NCI-H2107 treated with DMSO at 0.1 percent for 48 hours (cell line): Measurements from ENCODE around the gene SORCS2.
A peak's percentile ranks its signal among the peaks of the same experiment; 100 is the strongest.

Source experiments
- DNase-seq: peaks from one replicate; lab custom pipeline; 2025; ENCODE audit not compliant: unreplicated experiment; lab: John Stamatoyannopoulos, UW

SORCS2 gene

GRCh38 chr4:7262134-7262533 is 69.8 kb downstream of the SORCS2 start:
- no peak for DNase-seq

GRCh38 chr4:7263166-7263565 is 70.8 kb downstream of the SORCS2 start:
- DNase-seq, result no peak

GRCh38 chr4:7264694-7265093 is 72.4 kb downstream of the SORCS2 start:
- no peak for DNase-seq

- no peak for DNase-seq
Measured at GRCh38 chr4:7266525-7267292, 74.4 kb downstream of the SORCS2 start.

- no peak for DNase-seq
Measured at GRCh38 chr4:7267829-7268228, 75.5 kb downstream of the SORCS2 start.

- DNase-seq, result no peak
Measured at GRCh38 chr4:7268941-7269340, 76.6 kb downstream of the SORCS2 start.

GRCh38 chr4:7270121-7270520 is 77.8 kb downstream of the SORCS2 start:
- no peak for DNase-seq

GRCh38 chr4:7272404-7272803 is 80.1 kb downstream of the SORCS2 start:
- no peak for DNase-seq

- DNase-seq, result no peak
Measured at GRCh38 chr4:7273738-7274297, 81.5 kb downstream of the SORCS2 start.

GRCh38 chr4:7275067-7275466 is 82.7 kb downstream of the SORCS2 start:
- no peak for DNase-seq

- no peak for DNase-seq
Measured at GRCh38 chr4:7275490-7276154, 83.3 kb downstream of the SORCS2 start.

- DNase-seq, result no peak
Measured at GRCh38 chr4:7276515-7276914, 84.2 kb downstream of the SORCS2 start.

- no peak for DNase-seq
Measured at GRCh38 chr4:7278071-7278765, 85.9 kb downstream of the SORCS2 start.

- no peak for DNase-seq
Measured at GRCh38 chr4:7278981-7279380, 86.6 kb downstream of the SORCS2 start.

- no peak for DNase-seq
Measured at GRCh38 chr4:7279902-7280301, 87.6 kb downstream of the SORCS2 start.

GRCh38 chr4:7280926-7281690 is 88.8 kb downstream of the SORCS2 start:
- peak; percentile 2 for DNase-seq

GRCh38 chr4:7281691-7282665 is 89.6 kb downstream of the SORCS2 start:
- DNase-seq, result no peak

GRCh38 chr4:7282786-7283440 is 90.6 kb downstream of the SORCS2 start:
- no peak for DNase-seq
